Stimulated activated CD8-positive, alpha-beta memory T cell treated with anti-CD3 and anti-CD28 coated beads, Interleukin-4, amount 100 ng/mL, for 24 hours (primary cell): ENCODE results near the gene ZNF496.

Source experiments
- DNase-seq: peaks from one replicate; pipeline ENCODE4 v3.0.0-alpha.2; 2020; ENCODE audit warnings: low read depth

Gene ZNF496

GRCh38 chr1:247328311-247328710, 3.4 kb downstream of the ZNF496 start:
- DNase-seq, result no peak

- DNase-seq, result no peak
Measured at GRCh38 chr1:247326411-247327130, 5.1 kb downstream of the ZNF496 start.

- no peak for DNase-seq
Measured at GRCh38 chr1:247324923-247325322, 6.7 kb downstream of the ZNF496 start.

GRCh38 chr1:247324204-247324787, 7.4 kb downstream of the ZNF496 start:
- no peak for DNase-seq

GRCh38 chr1:247322849-247323586, 8.6 kb downstream of the ZNF496 start:
- no peak for DNase-seq

GRCh38 chr1:247322442-247322841, 9.2 kb downstream of the ZNF496 start:
- DNase-seq, result no peak

- no peak for DNase-seq
Measured at GRCh38 chr1:247317702-247318101, 14.0 kb downstream of the ZNF496 start.

GRCh38 chr1:247316590-247317197, 15.0 kb downstream of the ZNF496 start:
- no peak for DNase-seq

GRCh38 chr1:247304031-247304430, 27.6 kb downstream of the ZNF496 start:
- no peak for DNase-seq

- DNase-seq, result no peak
Measured at GRCh38 chr1:247303216-247303615, 28.5 kb downstream of the ZNF496 start.

- no peak for DNase-seq
Measured at GRCh38 chr1:247301176-247301540, 30.5 kb downstream of the ZNF496 start.

GRCh38 chr1:247300491-247301175, 31.0 kb downstream of the ZNF496 start:
- no peak for DNase-seq

GRCh38 chr1:247299723-247300381, 31.8 kb downstream of the ZNF496 start:
- DNase-seq, result no peak

GRCh38 chr1:247298701-247299100, 33.0 kb downstream of the ZNF496 start:
- DNase-seq, result no peak

- DNase-seq, result no peak
Measured at GRCh38 chr1:247298124-247298481, 33.6 kb downstream of the ZNF496 start.

GRCh38 chr1:247297263-247298123, 34.2 kb downstream of the ZNF496 start:
- no peak for DNase-seq

- DNase-seq, result no peak
Measured at GRCh38 chr1:247296599-247297180, 35.0 kb downstream of the ZNF496 start.

- DNase-seq, result no peak
Measured at GRCh38 chr1:247295746-247296145, 35.9 kb downstream of the ZNF496 start.

GRCh38 chr1:247295274-247295684, 36.4 kb downstream of the ZNF496 start:
- no peak for DNase-seq

GRCh38 chr1:247294282-247294681, 37.4 kb downstream of the ZNF496 start:
- DNase-seq, result no peak
